Measurements from ENCODE around the gene BCLAF3. TPM values are rescaled to one million over a fixed set of nuclear protein-coding genes. Genes with fewer than 3 reads are reported as not detected.

Gene BCLAF3
- total and polyA plus RNA-seq, 9 of the 15 experiments (the other 6 are each of a cell fraction or from before 2014, with no cell fraction given): 0.73 to 4.6 (median 2.5) TPM

DNA sequence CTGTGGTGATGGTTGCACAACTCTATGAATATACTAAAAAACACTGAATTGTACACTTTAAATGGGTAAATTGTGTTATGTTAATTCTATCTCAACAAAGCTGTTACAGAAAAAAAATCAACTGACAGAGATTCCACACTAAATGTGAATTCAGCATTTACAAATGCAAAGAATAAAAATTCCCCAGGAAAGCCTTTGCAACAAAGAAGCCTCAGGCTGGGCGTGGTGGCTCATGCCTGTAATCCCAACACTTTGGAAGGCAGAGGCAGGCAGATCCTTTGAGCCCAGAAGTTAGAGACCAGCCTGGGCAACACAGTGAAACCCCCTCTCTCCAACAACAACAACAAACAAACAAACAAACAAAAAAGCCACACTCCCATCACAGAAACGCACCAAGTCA lies 8.9 kb downstream of the BCLAF3 start (continued):
- TF ChIP-seq, protein P1, sequence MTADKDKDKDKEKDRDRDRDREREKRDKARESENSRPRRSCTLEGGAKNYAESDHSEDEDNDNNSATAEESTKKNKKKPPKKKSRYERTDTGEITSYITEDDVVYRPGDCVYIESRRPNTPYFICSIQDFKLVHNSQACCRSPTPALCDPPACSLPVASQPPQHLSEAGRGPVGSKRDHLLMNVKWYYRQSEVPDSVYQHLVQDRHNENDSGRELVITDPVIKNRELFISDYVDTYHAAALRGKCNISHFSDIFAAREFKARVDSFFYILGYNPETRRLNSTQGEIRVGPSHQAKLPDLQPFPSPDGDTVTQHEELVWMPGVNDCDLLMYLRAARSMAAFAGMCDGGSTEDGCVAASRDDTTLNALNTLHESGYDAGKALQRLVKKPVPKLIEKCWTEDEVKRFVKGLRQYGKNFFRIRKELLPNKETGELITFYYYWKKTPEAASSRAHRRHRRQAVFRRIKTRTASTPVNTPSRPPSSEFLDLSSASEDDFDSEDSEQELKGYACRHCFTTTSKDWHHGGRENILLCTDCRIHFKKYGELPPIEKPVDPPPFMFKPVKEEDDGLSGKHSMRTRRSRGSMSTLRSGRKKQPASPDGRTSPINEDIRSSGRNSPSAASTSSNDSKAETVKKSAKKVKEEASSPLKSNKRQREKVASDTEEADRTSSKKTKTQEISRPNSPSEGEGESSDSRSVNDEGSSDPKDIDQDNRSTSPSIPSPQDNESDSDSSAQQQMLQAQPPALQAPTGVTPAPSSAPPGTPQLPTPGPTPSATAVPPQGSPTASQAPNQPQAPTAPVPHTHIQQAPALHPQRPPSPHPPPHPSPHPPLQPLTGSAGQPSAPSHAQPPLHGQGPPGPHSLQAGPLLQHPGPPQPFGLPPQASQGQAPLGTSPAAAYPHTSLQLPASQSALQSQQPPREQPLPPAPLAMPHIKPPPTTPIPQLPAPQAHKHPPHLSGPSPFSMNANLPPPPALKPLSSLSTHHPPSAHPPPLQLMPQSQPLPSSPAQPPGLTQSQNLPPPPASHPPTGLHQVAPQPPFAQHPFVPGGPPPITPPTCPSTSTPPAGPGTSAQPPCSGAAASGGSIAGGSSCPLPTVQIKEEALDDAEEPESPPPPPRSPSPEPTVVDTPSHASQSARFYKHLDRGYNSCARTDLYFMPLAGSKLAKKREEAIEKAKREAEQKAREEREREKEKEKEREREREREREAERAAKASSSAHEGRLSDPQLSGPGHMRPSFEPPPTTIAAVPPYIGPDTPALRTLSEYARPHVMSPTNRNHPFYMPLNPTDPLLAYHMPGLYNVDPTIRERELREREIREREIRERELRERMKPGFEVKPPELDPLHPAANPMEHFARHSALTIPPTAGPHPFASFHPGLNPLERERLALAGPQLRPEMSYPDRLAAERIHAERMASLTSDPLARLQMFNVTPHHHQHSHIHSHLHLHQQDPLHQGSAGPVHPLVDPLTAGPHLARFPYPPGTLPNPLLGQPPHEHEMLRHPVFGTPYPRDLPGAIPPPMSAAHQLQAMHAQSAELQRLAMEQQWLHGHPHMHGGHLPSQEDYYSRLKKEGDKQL (CRISPR knock-in tag; IDR thresholded peaks at IDR 0.05; ENCODE audit: borderline replicate concordance): no peak
- TF ChIP-seq HOXB6 (CRISPR knock-in tag; IDR thresholded peaks at IDR 0.05; ENCODE audit: borderline replicate concordance) (no peak), SP1 (CRISPR knock-in tag; IDR thresholded peaks at IDR 0.05) (no peak), MTA2 (IDR thresholded peaks at IDR 0.05; ENCODE audit: low read depth) (no peak), CHD2 (IDR thresholded peaks at IDR 0.05; ENCODE audit: low read depth, low read length) (no peak), ZFP1 (CRISPR knock-in tag; IDR thresholded peaks at IDR 0.05) (no peak), ZNF133 (CRISPR knock-in tag; IDR thresholded peaks at IDR 0.05) (no peak), NCOA2 (IDR thresholded peaks at IDR 0.05; ENCODE audit: partially characterized antibody in 2 of 2) (no peak), RFX1 (IDR thresholded peaks at IDR 0.05) (no peak), ZNF3 (CRISPR knock-in tag; IDR thresholded peaks at IDR 0.05) (no peak)
- TF ChIP-seq, protein P2, sequence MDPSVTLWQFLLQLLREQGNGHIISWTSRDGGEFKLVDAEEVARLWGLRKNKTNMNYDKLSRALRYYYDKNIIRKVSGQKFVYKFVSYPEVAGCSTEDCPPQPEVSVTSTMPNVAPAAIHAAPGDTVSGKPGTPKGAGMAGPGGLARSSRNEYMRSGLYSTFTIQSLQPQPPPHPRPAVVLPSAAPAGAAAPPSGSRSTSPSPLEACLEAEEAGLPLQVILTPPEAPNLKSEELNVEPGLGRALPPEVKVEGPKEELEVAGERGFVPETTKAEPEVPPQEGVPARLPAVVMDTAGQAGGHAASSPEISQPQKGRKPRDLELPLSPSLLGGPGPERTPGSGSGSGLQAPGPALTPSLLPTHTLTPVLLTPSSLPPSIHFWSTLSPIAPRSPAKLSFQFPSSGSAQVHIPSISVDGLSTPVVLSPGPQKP (CRISPR knock-in tag; IDR thresholded peaks at IDR 0.05): no peak
- TF ChIP-seq, protein P3, sequence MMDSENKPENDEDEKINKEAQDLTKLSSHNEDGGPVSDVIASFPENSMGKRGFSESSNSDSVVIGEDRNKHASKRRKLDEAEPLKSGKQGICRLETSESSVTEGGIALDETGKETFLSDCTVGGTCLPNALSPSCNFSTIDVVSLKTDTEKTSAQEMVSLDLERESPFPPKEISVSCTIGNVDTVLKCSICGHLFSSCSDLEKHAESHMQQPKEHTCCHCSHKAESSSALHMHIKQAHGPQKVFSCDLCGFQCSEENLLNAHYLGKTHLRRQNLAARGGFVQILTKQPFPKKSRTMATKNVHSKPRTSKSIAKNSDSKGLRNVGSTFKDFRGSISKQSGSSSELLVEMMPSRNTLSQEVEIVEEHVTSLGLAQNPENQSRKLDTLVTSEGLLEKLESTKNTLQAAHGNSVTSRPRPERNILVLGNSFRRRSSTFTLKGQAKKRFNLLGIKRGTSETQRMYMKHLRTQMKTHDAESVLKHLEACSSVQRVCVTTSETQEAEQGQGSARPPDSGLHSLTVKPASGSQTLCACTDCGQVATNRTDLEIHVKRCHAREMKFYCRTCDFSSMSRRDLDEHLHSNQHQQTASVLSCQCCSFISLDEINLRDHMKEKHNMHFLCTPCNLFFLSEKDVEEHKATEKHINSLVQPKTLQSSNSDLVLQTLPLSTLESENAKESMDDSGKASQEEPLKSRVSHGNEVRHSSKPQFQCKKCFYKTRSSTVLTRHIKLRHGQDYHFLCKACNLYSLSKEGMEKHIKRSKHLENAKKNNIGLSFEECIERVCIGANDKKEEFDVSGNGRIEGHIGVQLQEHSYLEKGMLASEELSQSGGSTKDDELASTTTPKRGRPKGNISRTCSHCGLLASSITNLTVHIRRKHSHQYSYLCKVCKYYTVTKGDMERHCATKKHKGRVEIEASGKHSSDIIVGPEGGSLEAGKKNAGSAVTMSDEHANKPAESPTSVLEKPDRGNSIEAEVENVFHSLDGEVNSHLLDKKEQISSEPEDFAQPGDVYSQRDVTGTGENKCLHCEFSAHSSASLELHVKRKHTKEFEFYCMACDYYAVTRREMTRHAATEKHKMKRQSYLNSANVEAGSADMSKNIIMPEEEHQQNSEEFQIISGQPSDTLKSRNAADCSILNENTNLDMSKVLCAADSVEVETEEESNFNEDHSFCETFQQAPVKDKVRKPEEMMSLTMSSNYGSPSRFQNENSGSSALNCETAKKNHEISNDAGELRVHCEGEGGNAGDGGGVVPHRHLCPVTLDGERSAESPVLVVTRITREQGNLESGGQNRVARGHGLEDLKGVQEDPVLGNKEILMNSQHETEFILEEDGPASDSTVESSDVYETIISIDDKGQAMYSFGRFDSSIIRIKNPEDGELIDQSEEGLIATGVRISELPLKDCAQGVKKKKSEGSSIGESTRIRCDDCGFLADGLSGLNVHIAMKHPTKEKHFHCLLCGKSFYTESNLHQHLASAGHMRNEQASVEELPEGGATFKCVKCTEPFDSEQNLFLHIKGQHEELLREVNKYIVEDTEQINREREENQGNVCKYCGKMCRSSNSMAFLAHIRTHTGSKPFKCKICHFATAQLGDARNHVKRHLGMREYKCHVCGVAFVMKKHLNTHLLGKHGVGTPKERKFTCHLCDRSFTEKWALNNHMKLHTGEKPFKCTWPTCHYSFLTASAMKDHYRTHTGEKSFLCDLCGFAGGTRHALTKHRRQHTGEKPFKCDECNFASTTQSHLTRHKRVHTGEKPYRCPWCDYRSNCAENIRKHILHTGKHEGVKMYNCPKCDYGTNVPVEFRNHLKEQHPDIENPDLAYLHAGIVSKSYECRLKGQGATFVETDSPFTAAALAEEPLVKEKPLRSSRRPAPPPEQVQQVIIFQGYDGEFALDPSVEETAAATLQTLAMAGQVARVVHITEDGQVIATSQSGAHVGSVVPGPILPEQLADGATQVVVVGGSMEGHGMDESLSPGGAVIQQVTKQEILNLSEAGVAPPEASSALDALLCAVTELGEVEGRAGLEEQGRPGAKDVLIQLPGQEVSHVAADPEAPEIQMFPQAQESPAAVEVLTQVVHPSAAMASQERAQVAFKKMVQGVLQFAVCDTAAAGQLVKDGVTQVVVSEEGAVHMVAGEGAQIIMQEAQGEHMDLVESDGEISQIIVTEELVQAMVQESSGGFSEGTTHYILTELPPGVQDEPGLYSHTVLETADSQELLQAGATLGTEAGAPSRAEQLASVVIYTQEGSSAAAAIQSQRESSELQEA (IDR thresholded peaks at IDR 0.05; ENCODE audit: low read depth): no peak
- TF ChIP-seq, protein P4, sequence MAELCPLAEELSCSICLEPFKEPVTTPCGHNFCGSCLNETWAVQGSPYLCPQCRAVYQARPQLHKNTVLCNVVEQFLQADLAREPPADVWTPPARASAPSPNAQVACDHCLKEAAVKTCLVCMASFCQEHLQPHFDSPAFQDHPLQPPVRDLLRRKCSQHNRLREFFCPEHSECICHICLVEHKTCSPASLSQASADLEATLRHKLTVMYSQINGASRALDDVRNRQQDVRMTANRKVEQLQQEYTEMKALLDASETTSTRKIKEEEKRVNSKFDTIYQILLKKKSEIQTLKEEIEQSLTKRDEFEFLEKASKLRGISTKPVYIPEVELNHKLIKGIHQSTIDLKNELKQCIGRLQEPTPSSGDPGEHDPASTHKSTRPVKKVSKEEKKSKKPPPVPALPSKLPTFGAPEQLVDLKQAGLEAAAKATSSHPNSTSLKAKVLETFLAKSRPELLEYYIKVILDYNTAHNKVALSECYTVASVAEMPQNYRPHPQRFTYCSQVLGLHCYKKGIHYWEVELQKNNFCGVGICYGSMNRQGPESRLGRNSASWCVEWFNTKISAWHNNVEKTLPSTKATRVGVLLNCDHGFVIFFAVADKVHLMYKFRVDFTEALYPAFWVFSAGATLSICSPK (IDR thresholded peaks at IDR 0.05; ENCODE audit: borderline replicate concordance): no peak

Measured in K562 (cell line).